HG03060 (cell line): ENCODE data around the gene HIPK4.
"Not testable (repeated sequence)": the region's sequence is repeated elsewhere in the genome, so short reads cannot be mapped to it uniquely, and the experiment has no call there.

Experiments
- ATAC-seq: cut with Tn5 transposase; IDR thresholded peaks from one replicate; pipeline ENCODE4 v1.9.1; 2021; ENCODE audit warnings: low read depth, moderate number of reproducible peaks; ENCODE audit not compliant: unreplicated experiment

Gene HIPK4

DNA sequence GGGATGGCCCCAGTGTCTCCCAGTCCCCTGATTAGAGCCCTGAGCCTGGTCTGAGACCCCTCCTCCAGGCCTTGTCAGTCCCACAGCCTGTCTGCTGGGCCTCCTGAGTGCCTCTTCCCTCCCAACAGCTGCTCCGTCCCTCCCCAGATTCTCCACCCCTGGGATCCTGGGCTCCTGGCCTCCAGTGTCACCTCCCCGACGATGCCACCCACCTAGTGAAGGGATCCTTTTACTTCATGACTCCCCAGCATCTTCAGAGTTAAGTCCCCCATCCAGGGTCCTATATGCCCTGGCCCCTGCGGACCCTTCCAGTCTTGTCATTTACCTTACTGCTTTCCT lies 27.6 kb upstream of the HIPK4 start:
- no peak for ATAC-seq

- no peak for ATAC-seq
Observed at GRCh38 chr19:40416918-40417642, 27.1 kb upstream of the HIPK4 start.

GRCh38 chr19:40415768-40416167 lies 25.8 kb upstream of the HIPK4 start:
- no peak for ATAC-seq

DNA sequence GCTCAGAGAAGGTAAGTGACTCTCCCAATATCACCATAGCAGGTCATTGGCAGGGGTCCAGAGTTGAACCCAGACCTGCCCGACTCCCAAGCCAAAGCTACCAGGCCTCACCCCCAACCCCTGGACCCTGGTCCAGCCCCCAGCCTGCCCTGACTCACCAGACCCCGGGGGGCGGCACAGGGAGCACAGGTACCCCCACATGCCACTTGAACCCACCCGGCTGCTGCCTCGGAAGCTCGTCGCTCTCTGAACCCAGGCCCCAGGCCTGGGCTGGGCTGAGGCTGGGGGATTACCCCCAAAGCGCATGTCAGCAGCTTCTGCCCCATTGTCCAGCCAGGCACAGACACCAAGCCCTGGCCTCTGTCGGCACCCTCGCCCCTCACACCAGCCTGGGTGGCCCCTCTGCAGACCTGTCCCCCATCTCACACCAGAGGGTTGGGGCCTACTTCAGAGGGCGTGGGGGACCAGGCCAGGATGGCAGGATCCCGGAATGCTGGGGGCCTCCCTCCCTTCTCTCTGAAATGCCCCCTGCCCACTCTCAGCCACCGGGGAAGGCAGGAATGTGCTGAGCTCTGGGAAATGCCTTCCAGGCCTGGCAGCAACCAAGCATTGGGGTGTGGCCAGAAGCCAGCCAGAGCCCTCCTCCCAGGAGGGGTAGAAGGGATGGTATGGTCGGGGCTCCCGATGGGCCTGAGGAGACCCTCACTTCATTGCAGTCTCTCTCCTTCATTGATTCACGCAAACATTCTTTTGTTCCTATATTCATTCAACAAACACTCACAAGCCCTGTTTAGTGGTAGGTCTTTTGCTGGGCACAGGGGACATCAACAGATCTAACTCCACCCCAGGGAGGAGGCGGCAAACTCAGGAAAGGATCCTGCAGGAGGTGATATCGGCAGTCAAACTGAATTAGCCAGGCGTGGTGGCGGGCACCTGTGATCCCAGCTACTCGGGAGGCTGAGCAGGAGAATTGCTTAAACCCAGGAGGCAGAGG lies 24.9 kb upstream of the HIPK4 start:
- no peak for ATAC-seq

GRCh38 chr19:40413291-40413845 lies 23.4 kb upstream of the HIPK4 start, which contains the start of gene PRX:
Gene PRX (minus strand): TSS chr19:40413378. CDS start chr19:40407932, 5,446 bp downstream.
- no peak for ATAC-seq

GRCh38 chr19:40412866-40413265 lies 22.9 kb upstream of the HIPK4 start:
- no peak for ATAC-seq

- no peak for ATAC-seq
Observed at GRCh38 chr19:40411958-40412499, 22.0 kb upstream of the HIPK4 start.

GRCh38 chr19:40411125-40411842 lies 21.3 kb upstream of the HIPK4 start:
- no peak for ATAC-seq

- ATAC-seq: no peak
Observed at GRCh38 chr19:40410030-40410389, 20.0 kb upstream of the HIPK4 start.

GRCh38 chr19:40408598-40408925 lies 18.6 kb upstream of the HIPK4 start:
- ATAC-seq: not testable (repeated sequence)

DNA sequence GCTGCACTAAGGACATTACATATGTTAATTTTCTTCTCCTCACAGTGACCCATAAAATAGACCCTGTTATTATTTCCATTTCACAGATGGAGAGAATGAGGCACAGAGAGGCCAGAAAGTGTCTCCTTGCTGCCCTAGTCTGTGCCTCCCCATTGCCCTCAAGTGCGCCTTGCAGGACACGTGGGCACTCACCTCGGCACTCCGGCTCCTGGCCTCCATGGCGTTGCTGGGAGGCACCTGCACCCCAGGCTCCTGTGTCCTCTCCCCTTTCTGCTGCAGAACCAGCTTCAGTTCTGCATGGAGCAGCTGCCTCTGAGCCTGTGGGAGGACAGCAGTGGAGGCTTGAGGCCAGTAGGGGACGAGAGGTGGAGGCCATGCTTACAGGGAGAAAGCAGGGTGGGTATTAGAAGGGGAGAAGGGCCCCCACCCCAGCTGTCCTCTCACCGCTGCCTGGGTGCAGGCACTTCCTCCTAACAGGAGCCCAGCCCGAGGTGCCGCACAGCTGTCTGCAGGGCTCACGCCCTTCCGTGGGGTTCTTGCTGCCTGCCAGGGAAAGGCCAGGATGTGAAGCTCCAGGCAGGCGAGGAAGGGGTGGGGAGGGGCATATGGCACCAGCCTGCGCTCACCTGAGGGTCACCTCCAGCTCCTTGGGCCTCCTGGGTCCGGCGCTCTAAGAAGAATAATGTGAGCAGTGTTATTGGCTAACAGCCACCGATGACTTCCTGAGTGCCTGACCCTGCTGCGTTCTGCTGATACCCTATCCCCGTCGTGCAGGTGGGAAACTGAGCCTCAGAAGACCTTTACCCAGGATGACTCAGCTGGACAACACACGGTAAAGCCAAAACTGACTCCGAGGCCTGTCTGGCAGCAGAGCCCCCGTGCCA lies 18.0 kb upstream of the HIPK4 start:
- no peak for ATAC-seq

GRCh38 chr19:40403262-40403984 lies 13.4 kb upstream of the HIPK4 start:
- no peak for ATAC-seq

GRCh38 chr19:40400559-40400958 lies 10.6 kb upstream of the HIPK4 start:
- no peak for ATAC-seq

- no peak for ATAC-seq
Observed at GRCh38 chr19:40398417-40399131, 8.6 kb upstream of the HIPK4 start.

DNA sequence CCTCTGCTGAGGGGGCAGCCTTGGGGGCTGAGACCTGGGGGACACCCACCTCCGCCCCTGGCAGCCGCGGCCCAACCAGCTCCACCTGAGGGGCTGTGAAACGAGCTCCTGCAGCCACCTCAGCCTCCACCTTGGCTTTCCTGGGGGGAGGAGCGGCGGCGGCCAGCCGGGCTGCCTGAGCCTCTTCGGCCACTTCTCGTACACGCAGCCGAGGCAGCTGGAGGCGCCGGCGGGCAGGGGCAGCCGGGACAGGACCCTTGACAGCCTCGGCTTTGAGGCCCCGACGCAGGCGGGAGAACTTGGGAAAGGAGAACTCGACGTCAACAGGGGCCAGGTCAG lies 7.6 kb upstream of the HIPK4 start:
- ATAC-seq: no peak

DNA sequence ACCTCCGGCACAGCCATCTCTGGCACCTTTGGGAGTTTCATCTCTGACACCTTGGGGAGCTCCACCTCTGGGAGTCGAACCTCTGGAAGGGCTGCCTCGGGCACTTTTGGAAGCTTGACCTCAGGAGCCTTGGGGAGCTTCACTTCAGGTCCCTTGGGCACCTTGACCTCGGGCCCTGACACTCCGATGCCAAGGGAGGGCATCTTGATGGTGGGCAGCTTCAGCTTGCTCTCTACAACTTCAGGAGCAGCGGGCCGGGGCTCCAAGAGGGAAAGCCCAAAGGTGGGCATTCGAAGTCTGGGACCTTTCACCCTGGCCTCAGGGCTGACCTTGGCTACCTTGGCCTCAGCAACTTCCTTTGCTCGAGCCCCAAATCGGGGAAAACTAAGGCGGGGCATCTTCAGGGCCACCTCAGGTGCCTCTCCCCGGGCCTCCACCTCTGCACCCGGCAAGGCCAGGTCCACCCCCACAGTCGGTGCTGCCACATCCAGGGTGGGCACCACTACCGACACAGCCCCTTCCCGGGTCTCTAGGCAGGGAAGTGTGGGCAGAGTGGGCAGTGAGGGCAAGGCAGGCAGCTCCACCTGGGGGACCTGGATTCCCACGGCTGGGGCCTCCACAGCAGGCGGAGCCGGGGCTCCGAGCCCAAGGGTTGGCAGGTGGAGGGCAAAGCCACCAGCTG lies 7.0 kb upstream of the HIPK4 start:
- no peak for ATAC-seq

DNA sequence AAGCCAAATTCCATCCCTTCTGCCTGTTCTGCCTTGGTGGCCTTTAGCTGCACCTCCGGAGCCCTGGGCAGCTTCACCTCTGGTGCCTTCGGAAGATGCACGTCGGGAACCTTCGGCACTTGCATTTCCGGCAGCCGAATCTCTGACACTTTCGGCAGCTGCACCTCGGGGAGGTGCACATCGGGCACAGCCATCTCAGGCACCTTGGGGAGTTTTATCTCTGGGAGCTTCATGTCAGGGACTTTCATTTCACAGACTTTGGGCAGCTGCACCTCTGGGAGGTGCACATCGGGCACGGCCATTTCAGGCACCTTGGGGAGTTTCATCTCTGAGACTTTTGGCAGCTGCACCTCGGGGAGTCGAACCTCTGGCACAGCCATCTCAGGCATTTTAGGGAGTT lies 6.0 kb upstream of the HIPK4 start:
- ATAC-seq: no peak

DNA sequence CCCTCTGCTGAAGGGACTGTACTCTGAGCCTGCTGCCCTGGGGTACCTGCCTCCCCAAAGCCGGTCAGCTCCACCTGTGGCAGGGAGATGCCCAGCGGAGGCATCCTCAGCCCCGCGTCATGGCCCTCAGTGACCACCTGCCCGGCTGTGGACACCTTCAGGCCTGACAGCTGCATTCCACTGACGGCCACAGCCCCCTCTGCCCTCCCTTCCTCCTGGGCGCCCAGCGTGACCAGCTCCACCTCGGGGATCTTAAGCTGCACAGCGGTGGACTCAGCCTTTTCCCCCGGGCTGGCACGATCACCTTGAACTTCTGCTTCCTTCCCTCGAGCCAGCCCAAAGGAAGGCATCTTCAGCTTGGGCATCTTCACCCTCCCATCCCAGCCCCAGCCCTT lies 4.8 kb upstream of the HIPK4 start:
- ATAC-seq: no peak
